PC-9 (cell line): ENCODE measurements around the gene BCAR3. TPM values are rescaled to one million over a fixed set of nuclear protein-coding genes. Genes with fewer than 3 reads are reported as not detected.

Experiments
- BruUV-seq: library from RNA; stranded (reverse); fragments of 400-500 nt; replicated peaks from 2 replicates; lab custom pipeline; 2021; lab: Mats Ljungman, UMichigan
- CTCF ChIA-PET: fragments of 300-600 bp; sonication (Branson Sonifier 250); formaldehyde crosslinking; loops from one replicate; lab custom pipeline; 2022; ENCODE audit warnings: antibody characterized with exemption; lab: Charles Lee
- POLR2A ChIA-PET: fragments of 300-600 bp; sonication (Branson Sonifier 250); formaldehyde crosslinking; loops from one replicate; lab custom pipeline; 2022; ENCODE audit warnings: antibody characterized with exemption; ENCODE audit not compliant: unreplicated experiment; lab: Charles Lee
- DNase-seq, 2 experiments: peaks; one replicate each; pipeline versions ENCODE4 v3.0.0 to v3.0.0-alpha.2; 2015 to 2022; ENCODE audit warnings: mixed read lengths in 1 of 2
- H2AFZ ChIP-seq: fragments of 200-600 bp; sonication (generic); 2 replicates; pipeline ENCODE4 v1.8.1; 2017; ENCODE audit warnings: antibody characterized with exemption
- H3F3A ChIP-seq: fragments of 200-600 bp; sonication (generic); 2 replicates; pipeline ENCODE4 v1.8.1; 2017; ENCODE audit warnings: antibody characterized with exemption, mild to moderate bottlenecking, low read depth; ENCODE audit not compliant: insufficient read depth
- H3K27ac ChIP-seq: fragments of 200-600 bp; sonication (generic); 2 replicates; pipeline ENCODE4 v1.6.1; 2016; ENCODE audit warnings: mixed run types
- H3K27me3 ChIP-seq: fragments of 200-600 bp; sonication (generic); 2 replicates; pipeline ENCODE4 v1.6.1; 2016; ENCODE audit warnings: low read depth, mixed run types; ENCODE audit not compliant: insufficient read depth
- H3K36me3 ChIP-seq: fragments of 200-600 bp; sonication (generic); 2 replicates; pipeline ENCODE4 v1.6.1; 2016; ENCODE audit warnings: low read depth, mixed run types
- H3K4me1 ChIP-seq: fragments of 200-600 bp; sonication (generic); replicated peaks from 2 replicates; pipeline ENCODE4 v1.6.1; 2016; ENCODE audit warnings: mixed run types; ENCODE audit not compliant: insufficient read depth
- H3K4me2 ChIP-seq: fragments of 200-600 bp; sonication (generic); 2 replicates; pipeline ENCODE4 v1.6.1; 2017; ENCODE audit warnings: mixed run types
- H3K4me3 ChIP-seq: fragments of 200-600 bp; sonication (generic); 2 replicates; pipeline ENCODE4 v1.6.1; 2016; ENCODE audit warnings: mixed run types
- H3K79me2 ChIP-seq: fragments of 200-600 bp; sonication (generic); 2 replicates; pipeline ENCODE4 v1.6.1; 2017; ENCODE audit warnings: low read depth, mixed run types
- H3K9me2 ChIP-seq: fragments of 200-600 bp; sonication (generic); 2 replicates; pipeline ENCODE4 v1.8.1; 2017; ENCODE audit warnings: mild to moderate bottlenecking; ENCODE audit not compliant: insufficient read depth
- H3K9me3 ChIP-seq: fragments of 200-600 bp; sonication (generic); 2 replicates; pipeline ENCODE4 v1.8.1; 2016; ENCODE audit warnings: low read depth; ENCODE audit not compliant: insufficient read depth
- H4K20me1 ChIP-seq: fragments of 200-600 bp; sonication (generic); 2 replicates; pipeline ENCODE4 v1.8.1; 2017; ENCODE audit not compliant: insufficient read depth
- EZH2 ChIP-seq: fragments of 200-600 bp; sonication (generic); IDR thresholded peaks from 2 replicates; pipeline ENCODE4 v1.8.0; 2017; ENCODE audit warnings: antibody characterized with exemption, low read depth
- intact Hi-C: fragments of 100-400 bp; cut with micrococcal nuclease; formaldehyde crosslinking; loops from one replicate; pipeline ENCODE4 v1.10.0; 2022; ENCODE audit not compliant: unreplicated experiment
- total RNA-seq: library from RNA; stranded (reverse); gene quantifications from 2 replicates; pipeline ENCODE4 v1.2.3, GENCODE V29; 2021
- TF ChIP-seq, protein P1 (sequence below): fragments of 200-600 bp; sonication (generic); conservative IDR thresholded peaks from 2 replicates; pipeline ENCODE4 v1.6.1; 2017; ENCODE audit warnings: mixed run types, antibody characterized with exemption, mild to moderate bottlenecking, moderate library complexity

Gene BCAR3
- total RNA-seq, 1 experiment from 2014 or later: 70.0 TPM

DNA sequence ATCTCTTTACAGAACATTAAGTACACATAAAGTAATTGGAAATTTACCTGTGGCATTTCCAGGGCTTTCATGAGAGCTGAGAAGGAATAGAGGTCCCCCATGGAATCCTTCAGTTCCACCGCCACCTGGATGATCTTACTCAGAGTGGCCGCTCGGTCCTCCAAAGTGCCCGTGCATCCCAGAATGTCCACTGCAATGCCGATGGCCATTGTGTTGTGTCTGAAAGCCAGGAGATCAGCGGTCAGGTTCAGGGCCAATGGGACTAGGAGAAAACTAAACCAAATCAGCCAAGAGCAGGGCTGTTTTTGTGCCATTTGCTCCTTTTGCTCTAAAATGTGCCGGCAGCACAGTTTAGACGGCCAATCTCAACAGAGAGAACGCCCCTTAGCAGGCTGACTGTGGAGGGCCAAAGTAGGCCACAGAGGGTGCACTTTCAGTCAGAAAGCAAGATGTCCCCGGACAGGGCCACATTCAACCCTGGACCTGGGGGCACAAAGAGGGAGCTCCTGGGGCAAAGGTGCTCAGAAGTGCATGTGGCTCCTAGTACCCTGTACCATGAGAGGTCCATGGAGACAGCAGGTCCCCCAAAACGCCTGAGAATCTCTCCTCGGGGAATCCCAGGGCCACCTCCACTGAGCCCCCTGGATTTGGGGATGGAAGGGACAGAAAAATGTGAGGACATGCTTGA is 109.9 kb downstream of the BCAR3 start:
- peaks cover 28% of the 10 kb centered on the region for H3K4me1 ChIP-seq
- H3K36me3 ChIP-seq: peaks cover 90% of the 10 kb centered on the region
- H3F3A ChIP-seq: peaks cover 99% of the 10 kb centered on the region
- POLR2A ChIA-PET: no interaction called here
- CTCF ChIA-PET: no interaction called here
- no peaks in the 10 kb centered on the region for H3K27me3 ChIP-seq
- peaks cover 80% of the 10 kb centered on the region for H4K20me1 ChIP-seq
- no peak for TF ChIP-seq EZH2
- TF ChIP-seq, protein P1, sequence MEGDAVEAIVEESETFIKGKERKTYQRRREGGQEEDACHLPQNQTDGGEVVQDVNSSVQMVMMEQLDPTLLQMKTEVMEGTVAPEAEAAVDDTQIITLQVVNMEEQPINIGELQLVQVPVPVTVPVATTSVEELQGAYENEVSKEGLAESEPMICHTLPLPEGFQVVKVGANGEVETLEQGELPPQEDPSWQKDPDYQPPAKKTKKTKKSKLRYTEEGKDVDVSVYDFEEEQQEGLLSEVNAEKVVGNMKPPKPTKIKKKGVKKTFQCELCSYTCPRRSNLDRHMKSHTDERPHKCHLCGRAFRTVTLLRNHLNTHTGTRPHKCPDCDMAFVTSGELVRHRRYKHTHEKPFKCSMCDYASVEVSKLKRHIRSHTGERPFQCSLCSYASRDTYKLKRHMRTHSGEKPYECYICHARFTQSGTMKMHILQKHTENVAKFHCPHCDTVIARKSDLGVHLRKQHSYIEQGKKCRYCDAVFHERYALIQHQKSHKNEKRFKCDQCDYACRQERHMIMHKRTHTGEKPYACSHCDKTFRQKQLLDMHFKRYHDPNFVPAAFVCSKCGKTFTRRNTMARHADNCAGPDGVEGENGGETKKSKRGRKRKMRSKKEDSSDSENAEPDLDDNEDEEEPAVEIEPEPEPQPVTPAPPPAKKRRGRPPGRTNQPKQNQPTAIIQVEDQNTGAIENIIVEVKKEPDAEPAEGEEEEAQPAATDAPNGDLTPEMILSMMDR: no peak
- no peaks in the 10 kb centered on the region for H3K9me2 ChIP-seq
- BruUV-seq: no TSS peak
- DNase-seq: no peak
- H3K27ac ChIP-seq: peak overlapping the region; percentile 10; the same call in 1 of the 2 replicates
- H3K4me2 ChIP-seq: no peak overlapping the region
- no peaks in the 10 kb centered on the region for H3K9me3 ChIP-seq
- peaks cover 87% of the 10 kb centered on the region for H3K79me2 ChIP-seq
- intact Hi-C loops: no loop called here
- no peak overlapping the region for H3K4me3 ChIP-seq
- no peak overlapping the region for H2AFZ ChIP-seq

DNA sequence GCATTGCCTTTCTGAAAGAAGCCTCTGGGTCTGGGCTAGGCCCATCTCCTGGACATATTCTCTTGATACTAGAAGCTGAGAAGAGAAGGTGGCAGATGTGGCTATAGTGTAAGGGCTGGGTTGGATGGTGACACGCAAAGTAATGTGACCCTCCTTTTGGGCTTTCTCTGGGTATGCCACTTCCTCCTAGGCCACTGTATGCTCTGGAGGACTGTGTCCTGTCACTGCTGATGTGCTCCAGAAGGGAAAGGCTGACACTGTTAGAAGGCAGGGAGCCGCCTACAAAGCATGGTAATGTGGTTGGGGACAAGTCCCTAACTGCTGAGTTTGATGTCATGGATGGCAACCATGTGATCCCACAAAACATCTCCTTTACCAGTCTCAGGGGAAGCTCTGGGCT is 112.1 kb downstream of the BCAR3 start:
- no peak for DNase-seq
- Histone ChIP-seq H3K9me2 (no peaks in the 10 kb centered on the region), H3K9me3 (no peaks in the 10 kb centered on the region), H3K4me1 (peaks cover 28% of the 10 kb centered on the region), H4K20me1 (peaks cover 75% of the 10 kb centered on the region), H3K4me3 (no peak overlapping the region), H3K27ac (peak overlapping the region; percentile 25; the same call in 1 of the 2 replicates), H3F3A (peaks cover 99% of the 10 kb centered on the region), H3K79me2 (peaks cover 78% of the 10 kb centered on the region), H2AFZ (no peak overlapping the region), H3K36me3 (peaks cover 91% of the 10 kb centered on the region), H3K4me2 (no peak overlapping the region), H3K27me3 (no peaks in the 10 kb centered on the region)
- ChIA-PET CTCF (interaction anchor here (0.6 kb wide), 1 partner anchor 275 kb away, joined by 5 read pairs; no protein-coding TSS in a partner anchor), POLR2A (interaction anchor here (0.6 to 0.7 kb wide), 3 partner anchors 9 to 370 kb away, joined by 4 to 6 read pairs (median 5); no protein-coding TSS in a partner anchor)
- intact Hi-C loops: no loop called here
- no peak for TF ChIP-seq EZH2
- TF ChIP-seq, protein P1: no peak
- BruUV-seq: no TSS peak

DNA sequence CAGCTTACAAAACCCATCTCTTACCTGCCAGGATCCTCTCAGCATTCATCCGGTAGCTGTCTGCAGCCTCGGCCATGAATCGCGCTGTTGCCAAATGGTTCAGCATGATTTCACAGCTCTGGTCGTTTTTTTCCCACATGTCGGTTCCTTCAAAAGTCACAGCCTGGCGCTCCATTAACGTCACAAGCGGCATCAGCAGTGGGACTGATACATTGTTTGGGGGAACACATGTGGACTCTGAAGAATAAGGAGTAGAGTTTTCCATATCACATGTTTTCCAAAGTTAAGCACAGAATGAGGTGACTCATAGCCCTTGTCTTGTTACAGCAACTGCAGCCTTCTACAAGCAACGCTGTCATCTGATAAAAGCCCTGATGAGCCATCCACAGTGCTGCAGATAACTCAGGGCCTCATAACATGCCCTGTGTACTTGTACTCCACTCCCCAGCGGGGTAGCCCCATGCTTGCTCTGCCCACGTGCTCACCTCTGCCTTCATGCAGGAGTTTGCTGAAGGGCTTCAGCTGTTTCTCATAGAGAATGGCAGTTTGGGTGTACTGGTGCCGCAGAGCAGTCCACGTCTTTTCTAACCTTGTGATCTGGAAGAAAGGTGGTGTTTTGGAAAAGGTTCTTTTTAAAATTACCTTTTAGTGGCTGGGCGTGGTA is 114.2 kb downstream of the BCAR3 start:
- ChIA-PET CTCF (no interaction called here), POLR2A (no interaction called here)
- Histone ChIP-seq H3K36me3 (peaks cover 93% of the 10 kb centered on the region), H3K9me2 (no peaks in the 10 kb centered on the region), H2AFZ (no peak overlapping the region), H3K27me3 (no peaks in the 10 kb centered on the region), H3K4me1 (peaks cover 28% of the 10 kb centered on the region), H3K27ac (peak overlapping the region; percentile 22), H3K9me3 (no peaks in the 10 kb centered on the region), H3K79me2 (peaks cover 64% of the 10 kb centered on the region), H3K4me2 (no peak overlapping the region), H3K4me3 (no peak overlapping the region), H3F3A (peaks cover 100% of the 10 kb centered on the region), H4K20me1 (peaks cover 67% of the 10 kb centered on the region)
- TF ChIP-seq, protein P1: no peak
- no peak for TF ChIP-seq EZH2
- DNase-seq: peak in 1 of 2 experiments; percentile 66
- intact Hi-C loops: no loop called here
- BruUV-seq: no TSS peak
